ENCODE data around the gene ALPL. TPM values are rescaled to one million over a fixed set of nuclear protein-coding genes. Genes with fewer than 3 reads are reported as not detected.

Gene ALPL
- total RNA-seq, 1 donor from 2014 or later, result 11.7 TPM

DNA sequence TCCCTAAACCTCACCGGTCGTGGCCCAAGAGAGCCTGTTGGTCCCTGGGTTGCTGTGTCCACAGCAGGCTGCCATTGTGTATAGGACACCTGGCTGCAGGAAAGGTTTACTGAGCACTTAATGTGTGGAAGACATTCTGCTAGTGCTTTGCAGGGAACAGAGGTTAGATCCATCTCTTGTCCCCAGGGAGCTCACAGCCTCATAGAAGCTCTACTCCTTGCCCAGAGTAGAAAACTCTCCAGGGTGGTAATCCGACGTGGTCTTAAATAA lies 16.9 kb upstream of the ALPL start:
- no peak overlapping the region for H3K4me3 Mint-ChIP-seq (ENCODE audit: unreplicated experiment)
- no peaks in the 10 kb centered on the region for H3K4me1 Mint-ChIP-seq (ENCODE audit: unreplicated experiment)
- DNase-seq (ENCODE audit: low spot score), result no peak
- H3K36me3 Mint-ChIP-seq (ENCODE audit: low read depth, unreplicated experiment), result no peaks in the 10 kb centered on the region
- H3K9me3 Mint-ChIP-seq (ENCODE audit: unreplicated experiment), result no peaks in the 10 kb centered on the region
- peaks cover 8% of the 10 kb centered on the region for H3K27me3 Mint-ChIP-seq (ENCODE audit: unreplicated experiment)
- no peak overlapping the region for H3K27ac Mint-ChIP-seq (ENCODE audit: unreplicated experiment)
- TF ChIP-seq, protein P1, sequence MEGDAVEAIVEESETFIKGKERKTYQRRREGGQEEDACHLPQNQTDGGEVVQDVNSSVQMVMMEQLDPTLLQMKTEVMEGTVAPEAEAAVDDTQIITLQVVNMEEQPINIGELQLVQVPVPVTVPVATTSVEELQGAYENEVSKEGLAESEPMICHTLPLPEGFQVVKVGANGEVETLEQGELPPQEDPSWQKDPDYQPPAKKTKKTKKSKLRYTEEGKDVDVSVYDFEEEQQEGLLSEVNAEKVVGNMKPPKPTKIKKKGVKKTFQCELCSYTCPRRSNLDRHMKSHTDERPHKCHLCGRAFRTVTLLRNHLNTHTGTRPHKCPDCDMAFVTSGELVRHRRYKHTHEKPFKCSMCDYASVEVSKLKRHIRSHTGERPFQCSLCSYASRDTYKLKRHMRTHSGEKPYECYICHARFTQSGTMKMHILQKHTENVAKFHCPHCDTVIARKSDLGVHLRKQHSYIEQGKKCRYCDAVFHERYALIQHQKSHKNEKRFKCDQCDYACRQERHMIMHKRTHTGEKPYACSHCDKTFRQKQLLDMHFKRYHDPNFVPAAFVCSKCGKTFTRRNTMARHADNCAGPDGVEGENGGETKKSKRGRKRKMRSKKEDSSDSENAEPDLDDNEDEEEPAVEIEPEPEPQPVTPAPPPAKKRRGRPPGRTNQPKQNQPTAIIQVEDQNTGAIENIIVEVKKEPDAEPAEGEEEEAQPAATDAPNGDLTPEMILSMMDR (IDR thresholded peaks at IDR 0.05; ENCODE audit: unreplicated experiment), result no peak

- Mint-ChIP-seq H3K27me3 (ENCODE audit: unreplicated experiment) (peaks cover 4% of the 10 kb centered on the region), H3K4me3 (ENCODE audit: unreplicated experiment) (no peak overlapping the region), H3K9me3 (ENCODE audit: unreplicated experiment) (no peaks in the 10 kb centered on the region), H3K36me3 (ENCODE audit: low read depth, unreplicated experiment) (no peaks in the 10 kb centered on the region), H3K4me1 (ENCODE audit: unreplicated experiment) (no peaks in the 10 kb centered on the region), H3K27ac (ENCODE audit: unreplicated experiment) (no peak overlapping the region)
- no peak for DNase-seq (ENCODE audit: low spot score)
- TF ChIP-seq, protein P1 (IDR thresholded peaks at IDR 0.05; ENCODE audit: unreplicated experiment), result no peak
These were observed 15.0 kb upstream of the ALPL start for GRCh38 chr1:21494196-21494595.

DNA sequence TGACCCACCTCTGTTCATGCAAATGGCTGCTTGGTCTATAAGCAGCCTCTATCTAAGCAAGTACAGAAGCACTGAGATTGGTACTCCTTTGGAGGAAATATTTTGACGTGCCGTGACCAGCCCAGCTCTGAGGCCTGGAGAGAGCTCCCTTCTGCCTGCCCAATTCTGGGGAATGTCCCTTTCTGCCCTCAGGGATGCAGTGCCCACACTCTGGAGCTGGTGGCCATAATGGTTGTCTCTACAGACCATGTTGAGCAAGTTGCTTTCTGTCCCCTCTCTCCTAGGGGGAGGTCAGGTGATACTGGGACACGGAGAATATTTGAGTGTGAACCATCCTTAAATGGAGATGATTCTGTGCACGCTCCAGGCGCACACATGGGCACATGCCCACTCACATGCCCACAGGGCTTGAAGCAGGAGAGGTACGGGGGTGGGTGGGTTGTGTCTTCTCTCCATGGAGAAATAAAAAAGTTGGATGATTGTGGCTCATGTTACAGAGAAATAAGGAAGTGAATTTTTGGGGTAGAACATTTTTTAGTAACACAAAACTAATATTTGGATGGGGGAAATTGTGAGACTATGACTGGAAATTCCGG lies 13.9 kb upstream of the ALPL start:
- H3K4me1 Mint-ChIP-seq (ENCODE audit: unreplicated experiment), result no peaks in the 10 kb centered on the region
- TF ChIP-seq, protein P1 (IDR thresholded peaks at IDR 0.05; ENCODE audit: unreplicated experiment), result no peak
- H3K27ac Mint-ChIP-seq (ENCODE audit: unreplicated experiment), result no peak overlapping the region
- no peak for DNase-seq (ENCODE audit: low spot score)
- H3K27me3 Mint-ChIP-seq (ENCODE audit: unreplicated experiment), result peaks cover 6% of the 10 kb centered on the region
- H3K36me3 Mint-ChIP-seq (ENCODE audit: low read depth, unreplicated experiment), result no peaks in the 10 kb centered on the region
- no peaks in the 10 kb centered on the region for H3K9me3 Mint-ChIP-seq (ENCODE audit: unreplicated experiment)
- H3K4me3 Mint-ChIP-seq (ENCODE audit: unreplicated experiment), result no peak overlapping the region

GRCh38 chr1:21496063-21496462 lies 13.2 kb upstream of the ALPL start:
- no peaks in the 10 kb centered on the region for H3K4me1 Mint-ChIP-seq (ENCODE audit: unreplicated experiment)
- TF ChIP-seq, protein P1 (IDR thresholded peaks at IDR 0.05; ENCODE audit: unreplicated experiment), result no peak
- H3K36me3 Mint-ChIP-seq (ENCODE audit: low read depth, unreplicated experiment), result no peaks in the 10 kb centered on the region
- H3K27ac Mint-ChIP-seq (ENCODE audit: unreplicated experiment), result no peak overlapping the region
- H3K4me3 Mint-ChIP-seq (ENCODE audit: unreplicated experiment), result no peak overlapping the region
- no peak for DNase-seq (ENCODE audit: low spot score)
- H3K27me3 Mint-ChIP-seq (ENCODE audit: unreplicated experiment), result peaks cover 6% of the 10 kb centered on the region
- H3K9me3 Mint-ChIP-seq (ENCODE audit: unreplicated experiment), result no peaks in the 10 kb centered on the region

- Mint-ChIP-seq H3K4me1 (ENCODE audit: unreplicated experiment) (no peaks in the 10 kb centered on the region), H3K4me3 (ENCODE audit: unreplicated experiment) (no peak overlapping the region), H3K27ac (ENCODE audit: unreplicated experiment) (no peak overlapping the region), H3K27me3 (ENCODE audit: unreplicated experiment) (peaks cover 8% of the 10 kb centered on the region), H3K9me3 (ENCODE audit: unreplicated experiment) (no peaks in the 10 kb centered on the region), H3K36me3 (ENCODE audit: low read depth, unreplicated experiment) (no peaks in the 10 kb centered on the region)
- TF ChIP-seq, protein P1 (IDR thresholded peaks at IDR 0.05; ENCODE audit: unreplicated experiment), result no peak
- no peak for DNase-seq (ENCODE audit: low spot score)
These were observed 12.3 kb upstream of the ALPL start for GRCh38 chr1:21496886-21497285.
